Measurements from ENCODE around the gene FAM120A. TPM values are rescaled to one million over a fixed set of nuclear protein-coding genes. Genes with fewer than 3 reads are reported as not detected.

Gene FAM120A
- total RNA-seq, 4 donors from 2014 or later, result 44.4 to 94.7 (median 72.3) TPM

GRCh38 chr9:93592008-93592642 lies 140.6 kb downstream of the FAM120A start:
- Histone ChIP-seq H3K4me3 (no peak overlapping the region), H3K36me3 (no peaks in the 10 kb centered on the region), H3K27me3 (no peaks in the 10 kb centered on the region), H3K4me1 (peaks cover 44 to 50% of the 10 kb centered on the region in 2 donors), H3K27ac (no peak overlapping the region), H3K9me3 (no peaks in the 10 kb centered on the region)
- TF ChIP-seq, protein P1, sequence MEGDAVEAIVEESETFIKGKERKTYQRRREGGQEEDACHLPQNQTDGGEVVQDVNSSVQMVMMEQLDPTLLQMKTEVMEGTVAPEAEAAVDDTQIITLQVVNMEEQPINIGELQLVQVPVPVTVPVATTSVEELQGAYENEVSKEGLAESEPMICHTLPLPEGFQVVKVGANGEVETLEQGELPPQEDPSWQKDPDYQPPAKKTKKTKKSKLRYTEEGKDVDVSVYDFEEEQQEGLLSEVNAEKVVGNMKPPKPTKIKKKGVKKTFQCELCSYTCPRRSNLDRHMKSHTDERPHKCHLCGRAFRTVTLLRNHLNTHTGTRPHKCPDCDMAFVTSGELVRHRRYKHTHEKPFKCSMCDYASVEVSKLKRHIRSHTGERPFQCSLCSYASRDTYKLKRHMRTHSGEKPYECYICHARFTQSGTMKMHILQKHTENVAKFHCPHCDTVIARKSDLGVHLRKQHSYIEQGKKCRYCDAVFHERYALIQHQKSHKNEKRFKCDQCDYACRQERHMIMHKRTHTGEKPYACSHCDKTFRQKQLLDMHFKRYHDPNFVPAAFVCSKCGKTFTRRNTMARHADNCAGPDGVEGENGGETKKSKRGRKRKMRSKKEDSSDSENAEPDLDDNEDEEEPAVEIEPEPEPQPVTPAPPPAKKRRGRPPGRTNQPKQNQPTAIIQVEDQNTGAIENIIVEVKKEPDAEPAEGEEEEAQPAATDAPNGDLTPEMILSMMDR (IDR thresholded peaks at IDR 0.05 in 4 of 5, conservative IDR thresholded peaks at IDR 0.05 in 1 of 5), result no peak
- no peak for TF ChIP-seq POLR2A (IDR thresholded peaks at IDR 0.05)
- intact Hi-C loops (cut with DNase I; ENCODE audit: low total_unique reads), result no loop called here
- no peak for DNase-seq
- ATAC-seq, result no peak
- in situ Hi-C loops (cut with MboI; ENCODE audit: low sequenced_read_pairs in 4 of 4), result no loop called here

- no peak for ATAC-seq
Measured at GRCh38 chr9:93592643-93593021, 141.1 kb downstream of the FAM120A start.

DNA sequence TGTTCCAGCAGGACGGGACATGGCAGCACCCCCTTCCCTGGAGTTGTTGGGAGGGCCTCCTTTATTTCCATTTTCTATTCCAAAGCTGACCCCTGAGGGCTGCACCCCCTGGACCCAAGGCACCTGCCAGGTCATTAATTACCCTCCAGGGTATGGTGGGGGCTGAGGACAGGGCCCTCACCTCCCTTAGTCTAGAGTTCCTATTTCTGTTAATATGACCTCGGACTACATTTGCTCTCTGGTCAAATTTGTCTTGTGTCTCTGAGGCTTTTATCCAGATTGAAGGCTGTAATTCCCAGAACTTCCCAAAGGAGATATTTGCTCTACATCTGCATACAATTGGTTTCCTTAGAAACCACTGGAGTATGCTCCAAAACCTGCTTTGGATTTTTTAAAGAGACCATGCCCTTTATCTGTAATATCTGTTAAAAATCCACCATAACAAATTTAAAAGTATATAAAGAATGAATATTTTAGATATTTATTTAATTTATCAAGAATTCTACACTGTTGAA lies 141.7 kb downstream of the FAM120A start:
- Histone ChIP-seq H3K4me1 (peaks cover 38 to 50% of the 10 kb centered on the region in 2 donors), H3K36me3 (no peaks in the 10 kb centered on the region), H3K4me3 (no peak overlapping the region), H3K27me3 (no peaks in the 10 kb centered on the region), H3K9me3 (no peaks in the 10 kb centered on the region), H3K27ac (no peak overlapping the region)
- DNase-seq (no peak), ATAC-seq (no peak)
- TF ChIP-seq POLR2A (IDR thresholded peaks at IDR 0.05), result no peak
- TF ChIP-seq, protein P1 (IDR thresholded peaks at IDR 0.05 in 4 of 5, conservative IDR thresholded peaks at IDR 0.05 in 1 of 5), result no peak
- intact Hi-C loops (cut with DNase I; ENCODE audit: low total_unique reads) (no loop called here), in situ Hi-C loops (cut with MboI; ENCODE audit: low sequenced_read_pairs in 4 of 4) (no loop called here)

More at GRCh38 chr9:93592643-93593021, 141.1 kb downstream of the FAM120A start:
- no peak for DNase-seq
- Histone ChIP-seq H3K36me3 (no peaks in the 10 kb centered on the region), H3K27me3 (no peaks in the 10 kb centered on the region), H3K27ac (no peak overlapping the region), H3K4me3 (no peak overlapping the region), H3K4me1 (peaks cover 43 to 50% of the 10 kb centered on the region in 2 donors), H3K9me3 (no peaks in the 10 kb centered on the region)
- TF ChIP-seq, protein P1 (IDR thresholded peaks at IDR 0.05 in 4 of 5, conservative IDR thresholded peaks at IDR 0.05 in 1 of 5), result no peak
- TF ChIP-seq POLR2A (IDR thresholded peaks at IDR 0.05), result no peak
- intact Hi-C loops (cut with DNase I; ENCODE audit: low total_unique reads), result no loop called here
- in situ Hi-C loops (cut with MboI; ENCODE audit: low sequenced_read_pairs in 4 of 4), result no loop called here

DNA sequence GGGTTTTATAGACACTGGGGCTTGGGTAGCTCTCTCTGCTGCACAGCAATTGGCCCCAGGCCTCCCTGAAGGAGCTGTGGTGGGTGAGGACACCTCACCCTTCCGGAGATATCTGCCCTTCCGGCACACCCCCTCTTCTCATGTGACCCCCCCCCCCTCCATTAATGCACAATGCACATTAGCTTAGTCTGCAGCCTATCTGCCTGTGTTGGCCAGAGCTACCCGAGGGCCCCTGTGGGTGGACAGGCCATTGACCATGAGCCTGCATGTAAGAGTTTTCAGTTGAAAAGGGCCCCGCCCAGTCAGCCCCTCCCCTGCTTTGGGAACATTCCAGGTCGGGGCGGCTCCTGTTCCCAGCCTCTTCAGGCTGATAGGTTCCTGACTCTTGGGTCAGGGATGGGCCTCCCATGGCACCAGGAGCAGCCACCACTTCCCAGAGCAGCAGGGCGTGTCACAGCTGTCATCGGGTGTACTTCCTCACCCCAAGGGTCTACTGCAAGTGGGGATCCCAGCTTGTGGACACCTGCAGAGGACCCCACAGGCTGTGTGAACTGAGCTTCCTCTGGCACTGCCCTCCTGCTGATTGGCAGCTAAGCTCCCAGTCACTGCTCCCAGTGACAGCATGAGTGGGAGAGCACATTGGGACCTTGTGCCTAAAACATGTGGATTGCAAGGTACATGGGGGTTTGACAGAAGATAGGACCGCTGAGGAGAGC lies 142.7 kb downstream of the FAM120A start:
- Histone ChIP-seq H3K27me3 (no peaks in the 10 kb centered on the region), H3K4me1 (peaks cover 32 to 51% of the 10 kb centered on the region in 2 donors), H3K27ac (no peak overlapping the region), H3K9me3 (no peaks in the 10 kb centered on the region), H3K4me3 (no peak overlapping the region), H3K36me3 (no peaks in the 10 kb centered on the region)
- intact Hi-C loops (cut with DNase I; ENCODE audit: low total_unique reads), result no loop called here
- ATAC-seq (no peak), DNase-seq (no peak)
- TF ChIP-seq POLR2A (IDR thresholded peaks at IDR 0.05), result no peak
- TF ChIP-seq, protein P1 (IDR thresholded peaks at IDR 0.05 in 4 of 5, conservative IDR thresholded peaks at IDR 0.05 in 1 of 5), result no peak
- in situ Hi-C loops (cut with MboI; ENCODE audit: low sequenced_read_pairs in 4 of 4), result no loop called here
